ENCODE measurements around the gene B4GALNT4. TPM values are rescaled to one million over a fixed set of nuclear protein-coding genes. Genes with fewer than 3 reads are reported as not detected.

The B4GALNT4 gene
- total and polyA plus RNA-seq, 2 of the 13 experiments (the other 11 are each of a cell fraction or from before 2014, with no cell fraction given) = 30.5 to 50.1 TPM

DNA sequence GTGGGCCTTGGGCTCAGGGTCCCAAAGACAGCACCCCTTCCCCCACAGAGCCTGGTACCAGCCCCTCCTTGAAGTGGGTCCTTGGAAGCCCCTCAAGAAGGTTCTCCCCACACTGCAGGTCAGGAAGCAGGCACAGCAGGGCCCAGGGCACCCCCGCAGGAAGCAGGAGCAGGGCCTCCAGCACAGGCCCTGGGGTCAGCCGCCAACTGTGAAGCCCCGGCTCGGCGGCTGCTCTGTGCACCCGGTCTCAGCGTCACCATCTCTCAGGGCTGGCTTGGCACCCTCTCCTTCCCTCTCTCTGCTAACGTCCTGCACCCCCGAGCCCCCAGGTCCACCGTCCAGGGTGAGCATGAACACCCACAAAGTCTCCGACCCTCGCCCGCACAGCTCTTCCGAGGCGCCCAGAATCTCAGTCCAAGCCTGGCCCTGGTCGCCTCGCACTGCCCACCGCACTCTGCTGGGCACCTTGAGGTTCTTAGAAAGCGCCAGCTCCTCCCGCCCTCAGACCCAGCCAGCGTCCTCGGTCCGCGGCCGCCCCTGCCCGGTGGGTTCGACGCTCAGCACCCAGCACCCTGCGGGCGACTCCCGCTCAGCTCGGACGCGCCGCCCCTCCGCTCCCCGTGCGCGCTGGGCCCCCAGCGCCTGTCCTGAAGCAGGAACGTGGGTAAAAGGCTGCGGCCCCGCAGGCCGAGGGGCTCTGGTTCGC, 46.9 kb downstream of the B4GALNT4 start (continued):
- TF ChIP-seq, protein P1, sequence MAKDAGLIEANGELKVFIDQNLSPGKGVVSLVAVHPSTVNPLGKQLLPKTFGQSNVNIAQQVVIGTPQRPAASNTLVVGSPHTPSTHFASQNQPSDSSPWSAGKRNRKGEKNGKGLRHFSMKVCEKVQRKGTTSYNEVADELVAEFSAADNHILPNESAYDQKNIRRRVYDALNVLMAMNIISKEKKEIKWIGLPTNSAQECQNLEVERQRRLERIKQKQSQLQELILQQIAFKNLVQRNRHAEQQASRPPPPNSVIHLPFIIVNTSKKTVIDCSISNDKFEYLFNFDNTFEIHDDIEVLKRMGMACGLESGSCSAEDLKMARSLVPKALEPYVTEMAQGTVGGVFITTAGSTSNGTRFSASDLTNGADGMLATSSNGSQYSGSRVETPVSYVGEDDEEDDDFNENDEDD (CRISPR knock-in tag; IDR thresholded peaks at IDR 0.05; ENCODE audit: borderline replicate concordance) = peak; percentile 43; the same call in 1 of the 2 replicates
- TF ChIP-seq RBFOX2 (IDR thresholded peaks at IDR 0.05; ENCODE audit: low read depth, low read length) = 0 out of 2 replicates have a peak, but pooled peaks have one; percentile 47
- TF ChIP-seq FOXM1 (CRISPR knock-in tag; IDR thresholded peaks at IDR 0.05) = 0 out of 2 replicates have a peak, but pooled peaks have one; percentile 32
- no peak for TF ChIP-seq ZNF292 (CRISPR knock-in tag; IDR thresholded peaks at IDR 0.05; ENCODE audit: borderline replicate concordance, low read depth)
- no peak for TF ChIP-seq POLR2AphosphoS2 (IDR thresholded peaks at IDR 0.05; ENCODE audit: low read depth, low read length)
- TF ChIP-seq BCL6 (CRISPR knock-in tag; IDR thresholded peaks at IDR 0.05) = peak; percentile 64; the same call in 1 of the 2 replicates
- TF ChIP-seq MAFK (conservative IDR thresholded peaks at IDR 0.05 in 1 of 2, IDR thresholded peaks at IDR 0.05 in 1 of 2; ENCODE audit: low read length in 2 of 2) = no peak
- TF ChIP-seq FLYWCH1 (CRISPR knock-in tag; IDR thresholded peaks at IDR 0.05) = no peak
- TF ChIP-seq ZMYM3 (CRISPR knock-in tag; IDR thresholded peaks at IDR 0.05) = no peak
- 0 out of 2 replicates have a peak, but pooled peaks have one; percentile 35 for TF ChIP-seq HNRNPL (IDR thresholded peaks at IDR 0.05; ENCODE audit: low read depth, low read length)
- TF ChIP-seq ZSCAN25 (CRISPR knock-in tag; IDR thresholded peaks at IDR 0.05) = 0 out of 2 replicates have a peak, but pooled peaks have one; percentile 23
- TF ChIP-seq, protein P2, sequence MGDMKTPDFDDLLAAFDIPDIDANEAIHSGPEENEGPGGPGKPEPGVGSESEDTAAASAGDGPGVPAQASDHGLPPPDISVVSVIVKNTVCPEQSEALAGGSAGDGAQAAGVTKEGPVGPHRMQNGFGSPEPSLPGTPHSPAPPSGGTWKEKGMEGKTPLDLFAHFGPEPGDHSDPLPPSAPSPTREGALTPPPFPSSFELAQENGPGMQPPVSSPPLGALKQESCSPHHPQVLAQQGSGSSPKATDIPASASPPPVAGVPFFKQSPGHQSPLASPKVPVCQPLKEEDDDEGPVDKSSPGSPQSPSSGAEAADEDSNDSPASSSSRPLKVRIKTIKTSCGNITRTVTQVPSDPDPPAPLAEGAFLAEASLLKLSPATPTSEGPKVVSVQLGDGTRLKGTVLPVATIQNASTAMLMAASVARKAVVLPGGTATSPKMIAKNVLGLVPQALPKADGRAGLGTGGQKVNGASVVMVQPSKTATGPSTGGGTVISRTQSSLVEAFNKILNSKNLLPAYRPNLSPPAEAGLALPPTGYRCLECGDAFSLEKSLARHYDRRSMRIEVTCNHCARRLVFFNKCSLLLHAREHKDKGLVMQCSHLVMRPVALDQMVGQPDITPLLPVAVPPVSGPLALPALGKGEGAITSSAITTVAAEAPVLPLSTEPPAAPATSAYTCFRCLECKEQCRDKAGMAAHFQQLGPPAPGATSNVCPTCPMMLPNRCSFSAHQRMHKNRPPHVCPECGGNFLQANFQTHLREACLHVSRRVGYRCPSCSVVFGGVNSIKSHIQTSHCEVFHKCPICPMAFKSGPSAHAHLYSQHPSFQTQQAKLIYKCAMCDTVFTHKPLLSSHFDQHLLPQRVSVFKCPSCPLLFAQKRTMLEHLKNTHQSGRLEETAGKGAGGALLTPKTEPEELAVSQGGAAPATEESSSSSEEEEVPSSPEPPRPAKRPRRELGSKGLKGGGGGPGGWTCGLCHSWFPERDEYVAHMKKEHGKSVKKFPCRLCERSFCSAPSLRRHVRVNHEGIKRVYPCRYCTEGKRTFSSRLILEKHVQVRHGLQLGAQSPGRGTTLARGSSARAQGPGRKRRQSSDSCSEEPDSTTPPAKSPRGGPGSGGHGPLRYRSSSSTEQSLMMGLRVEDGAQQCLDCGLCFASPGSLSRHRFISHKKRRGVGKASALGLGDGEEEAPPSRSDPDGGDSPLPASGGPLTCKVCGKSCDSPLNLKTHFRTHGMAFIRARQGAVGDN (CRISPR knock-in tag; IDR thresholded peaks at IDR 0.05) = peak; percentile 83
- TF ChIP-seq, protein P3, sequence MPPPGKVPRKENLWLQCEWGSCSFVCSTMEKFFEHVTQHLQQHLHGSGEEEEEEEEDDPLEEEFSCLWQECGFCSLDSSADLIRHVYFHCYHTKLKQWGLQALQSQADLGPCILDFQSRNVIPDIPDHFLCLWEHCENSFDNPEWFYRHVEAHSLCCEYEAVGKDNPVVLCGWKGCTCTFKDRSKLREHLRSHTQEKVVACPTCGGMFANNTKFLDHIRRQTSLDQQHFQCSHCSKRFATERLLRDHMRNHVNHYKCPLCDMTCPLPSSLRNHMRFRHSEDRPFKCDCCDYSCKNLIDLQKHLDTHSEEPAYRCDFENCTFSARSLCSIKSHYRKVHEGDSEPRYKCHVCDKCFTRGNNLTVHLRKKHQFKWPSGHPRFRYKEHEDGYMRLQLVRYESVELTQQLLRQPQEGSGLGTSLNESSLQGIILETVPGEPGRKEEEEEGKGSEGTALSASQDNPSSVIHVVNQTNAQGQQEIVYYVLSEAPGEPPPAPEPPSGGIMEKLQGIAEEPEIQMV (CRISPR knock-in tag; IDR thresholded peaks at IDR 0.05; ENCODE audit: low read depth) = 0 out of 2 replicates have a peak, but pooled peaks have one; percentile 54
- TF ChIP-seq, protein P4, sequence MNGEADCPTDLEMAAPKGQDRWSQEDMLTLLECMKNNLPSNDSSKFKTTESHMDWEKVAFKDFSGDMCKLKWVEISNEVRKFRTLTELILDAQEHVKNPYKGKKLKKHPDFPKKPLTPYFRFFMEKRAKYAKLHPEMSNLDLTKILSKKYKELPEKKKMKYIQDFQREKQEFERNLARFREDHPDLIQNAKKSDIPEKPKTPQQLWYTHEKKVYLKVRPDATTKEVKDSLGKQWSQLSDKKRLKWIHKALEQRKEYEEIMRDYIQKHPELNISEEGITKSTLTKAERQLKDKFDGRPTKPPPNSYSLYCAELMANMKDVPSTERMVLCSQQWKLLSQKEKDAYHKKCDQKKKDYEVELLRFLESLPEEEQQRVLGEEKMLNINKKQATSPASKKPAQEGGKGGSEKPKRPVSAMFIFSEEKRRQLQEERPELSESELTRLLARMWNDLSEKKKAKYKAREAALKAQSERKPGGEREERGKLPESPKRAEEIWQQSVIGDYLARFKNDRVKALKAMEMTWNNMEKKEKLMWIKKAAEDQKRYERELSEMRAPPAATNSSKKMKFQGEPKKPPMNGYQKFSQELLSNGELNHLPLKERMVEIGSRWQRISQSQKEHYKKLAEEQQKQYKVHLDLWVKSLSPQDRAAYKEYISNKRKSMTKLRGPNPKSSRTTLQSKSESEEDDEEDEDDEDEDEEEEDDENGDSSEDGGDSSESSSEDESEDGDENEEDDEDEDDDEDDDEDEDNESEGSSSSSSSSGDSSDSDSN (CRISPR knock-in tag; IDR thresholded peaks at IDR 0.05) = 0 out of 2 replicates have a peak, but pooled peaks have one; percentile 15
- peak; percentile 50; the same call in 1 of the 2 replicates for TF ChIP-seq MEIS2 (CRISPR knock-in tag; IDR thresholded peaks at IDR 0.05)
- TF ChIP-seq HNRNPLL (IDR thresholded peaks at IDR 0.05; ENCODE audit: low read depth, low read length, poor library complexity, severe bottlenecking) = peak; percentile 49
- TF ChIP-seq, protein P5, sequence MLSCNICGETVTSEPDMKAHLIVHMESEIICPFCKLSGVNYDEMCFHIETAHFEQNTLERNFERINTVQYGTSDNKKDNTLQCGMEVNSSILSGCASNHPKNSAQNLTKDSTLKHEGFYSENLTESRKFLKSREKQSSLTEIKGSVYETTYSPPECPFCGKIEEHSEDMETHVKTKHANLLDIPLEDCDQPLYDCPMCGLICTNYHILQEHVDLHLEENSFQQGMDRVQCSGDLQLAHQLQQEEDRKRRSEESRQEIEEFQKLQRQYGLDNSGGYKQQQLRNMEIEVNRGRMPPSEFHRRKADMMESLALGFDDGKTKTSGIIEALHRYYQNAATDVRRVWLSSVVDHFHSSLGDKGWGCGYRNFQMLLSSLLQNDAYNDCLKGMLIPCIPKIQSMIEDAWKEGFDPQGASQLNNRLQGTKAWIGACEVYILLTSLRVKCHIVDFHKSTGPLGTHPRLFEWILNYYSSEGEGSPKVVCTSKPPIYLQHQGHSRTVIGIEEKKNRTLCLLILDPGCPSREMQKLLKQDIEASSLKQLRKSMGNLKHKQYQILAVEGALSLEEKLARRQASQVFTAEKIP (CRISPR knock-in tag; IDR thresholded peaks at IDR 0.05; ENCODE audit: borderline replicate concordance) = no peak
